ENCODE results near the gene AFDN.

Gene AFDN

DNA sequence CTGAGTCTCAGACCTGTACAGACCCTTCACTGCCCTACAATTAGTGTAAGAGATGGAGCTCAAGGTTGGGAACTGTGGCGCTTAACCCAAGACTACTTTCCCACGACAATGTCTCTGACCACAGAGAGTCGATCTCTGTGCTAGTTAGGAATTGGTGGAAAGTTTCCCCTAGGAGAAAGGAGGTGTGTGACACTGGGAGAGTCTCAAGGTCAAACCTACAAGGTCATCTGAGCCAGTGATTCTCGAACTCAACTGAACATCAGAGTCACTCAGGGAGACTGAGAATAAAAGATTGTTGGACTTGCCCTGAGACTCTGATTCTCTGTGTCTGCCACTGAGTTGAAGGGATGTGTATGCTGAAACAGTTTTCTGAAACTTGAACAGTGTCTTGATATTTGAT lies 9.7 kb upstream of the AFDN start:
- DNase-seq (ENCODE audit: insufficient read length, low spot score) (no peak), FAIRE-seq (no peak)

GRCh38 chr6:167817729-167818128 lies 9.0 kb upstream of the AFDN start:
- FAIRE-seq (no peak), DNase-seq (ENCODE audit: insufficient read length, low spot score) (no peak)

DNA sequence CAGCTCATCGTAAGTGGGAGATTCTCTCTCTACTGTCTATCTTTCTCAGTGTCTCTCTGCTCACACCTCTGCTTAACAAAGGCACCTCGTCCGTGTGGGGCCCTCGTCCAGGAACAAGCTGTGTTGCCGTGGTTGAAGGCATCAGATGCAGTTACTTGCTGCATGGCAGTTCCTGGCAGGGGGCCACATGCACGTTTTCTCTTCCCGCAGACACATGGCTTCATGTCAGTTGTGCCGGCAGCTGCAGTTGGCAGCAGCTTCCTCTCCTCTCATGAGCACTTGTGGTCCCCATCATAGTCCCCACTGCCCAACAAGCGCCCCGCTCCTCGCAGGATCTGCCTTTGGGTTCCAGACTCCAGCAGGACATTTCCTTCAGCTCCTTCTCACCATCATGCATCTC lies 7.1 kb upstream of the AFDN start:
- FAIRE-seq (no peak), DNase-seq (ENCODE audit: insufficient read length, low spot score) (no peak)

DNA sequence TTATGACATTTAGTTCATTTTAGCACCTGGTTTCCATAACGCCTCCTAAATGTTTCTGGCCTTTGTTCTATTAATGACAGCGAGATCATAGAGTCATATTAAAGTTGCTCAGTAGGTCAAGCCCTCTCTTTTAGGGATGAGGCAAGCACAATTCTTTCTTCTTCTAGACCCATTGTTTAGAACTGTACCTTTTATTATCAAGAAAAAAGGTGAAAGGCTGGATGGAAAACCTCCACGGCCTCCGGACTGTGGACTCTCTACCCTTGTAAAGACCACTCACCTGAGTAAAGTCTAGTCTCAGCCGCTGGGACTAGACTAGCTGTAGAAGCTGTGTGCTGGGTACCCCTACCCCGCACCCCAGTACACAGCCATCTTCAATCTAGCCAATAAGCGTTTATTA lies 6.0 kb upstream of the AFDN start:
- no peak for FAIRE-seq
- no peak for DNase-seq (ENCODE audit: insufficient read length, low spot score)

DNA sequence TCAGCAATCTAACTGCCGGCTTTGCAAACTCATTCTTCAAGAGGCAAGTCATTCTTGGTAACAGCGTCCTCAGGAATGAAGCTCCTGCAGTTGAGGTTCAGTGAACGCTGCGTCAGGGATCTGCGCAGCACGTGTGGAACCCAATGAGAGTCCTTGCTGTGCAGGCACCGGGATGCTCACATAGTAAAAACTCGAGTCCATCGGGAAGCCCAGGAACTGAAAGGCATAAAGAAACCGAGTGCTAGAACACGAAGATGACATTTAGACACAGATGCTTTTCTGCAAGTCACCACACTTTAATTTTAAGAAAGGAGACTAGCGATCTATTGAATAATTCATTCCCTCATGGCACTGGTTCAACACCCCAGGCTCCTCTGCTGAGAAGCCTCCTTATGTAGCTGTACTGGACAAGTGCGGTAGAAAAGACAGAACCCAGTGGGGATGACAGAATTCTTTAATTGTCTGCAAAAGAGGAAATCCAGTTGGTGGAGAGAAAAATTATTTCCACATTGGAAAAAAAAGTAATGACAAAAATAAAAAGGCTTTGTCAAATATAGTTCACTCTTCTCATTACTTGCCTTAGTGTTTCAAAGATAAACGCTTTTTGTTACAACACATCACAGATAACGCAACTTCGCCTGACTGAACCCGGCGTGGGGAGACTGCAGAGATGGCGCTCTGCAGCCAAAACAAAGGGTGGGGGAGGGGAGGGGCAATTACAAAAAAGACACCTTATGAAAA lies 1.9 kb upstream of the AFDN start:
- no peak for FAIRE-seq
- no peak for DNase-seq (ENCODE audit: insufficient read length, low spot score)

DNA sequence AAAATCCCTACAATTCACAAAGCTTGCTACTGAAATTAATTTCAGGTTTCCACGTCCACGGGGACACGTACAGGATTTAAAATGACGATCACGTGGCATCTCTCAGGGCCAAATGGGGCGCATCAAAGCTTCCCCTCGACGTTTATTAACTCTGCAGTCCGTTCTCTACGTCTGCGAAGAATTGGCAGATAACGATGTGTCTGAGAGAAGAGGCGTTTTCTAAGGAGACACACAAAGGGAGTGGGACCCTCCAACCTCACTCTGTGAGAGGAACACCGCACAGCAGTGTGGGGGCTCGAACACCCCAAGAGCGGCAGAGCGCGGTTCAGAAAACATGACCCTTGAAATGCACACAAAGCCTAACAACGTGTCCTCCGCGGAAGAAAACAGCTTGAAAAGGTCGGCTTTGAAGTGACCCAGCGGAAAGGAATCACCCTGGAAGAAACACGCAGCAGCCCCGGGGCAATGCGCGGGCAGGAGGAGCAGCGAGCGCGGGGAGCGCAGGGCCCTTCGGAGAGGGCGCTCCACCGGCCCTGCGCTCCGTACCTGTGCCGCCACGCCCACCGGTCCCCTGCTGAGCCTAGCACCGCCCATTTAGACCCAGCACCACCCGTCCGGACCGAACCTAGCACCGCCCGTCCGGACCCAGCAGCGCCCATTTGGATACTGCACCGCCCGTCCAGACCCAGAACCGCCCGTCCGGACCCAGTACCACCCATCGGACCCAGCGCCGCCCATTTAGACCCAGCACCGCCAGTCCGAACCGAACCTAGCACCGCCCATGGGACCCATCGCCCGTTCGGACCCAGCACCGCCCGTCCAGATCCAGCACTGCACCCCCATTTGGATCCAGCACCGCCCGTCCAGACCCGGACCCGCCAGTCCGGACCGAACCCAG lies 1.1 kb upstream of the AFDN start:
- FAIRE-seq (no peak), DNase-seq (ENCODE audit: insufficient read length, low spot score) (no peak)

GRCh38 chr6:167826230-167826895 lies 348 bp upstream of the AFDN start:
- DNase-seq (ENCODE audit: insufficient read length, low spot score) = peak; percentile 83
- no peak for FAIRE-seq

DNA sequence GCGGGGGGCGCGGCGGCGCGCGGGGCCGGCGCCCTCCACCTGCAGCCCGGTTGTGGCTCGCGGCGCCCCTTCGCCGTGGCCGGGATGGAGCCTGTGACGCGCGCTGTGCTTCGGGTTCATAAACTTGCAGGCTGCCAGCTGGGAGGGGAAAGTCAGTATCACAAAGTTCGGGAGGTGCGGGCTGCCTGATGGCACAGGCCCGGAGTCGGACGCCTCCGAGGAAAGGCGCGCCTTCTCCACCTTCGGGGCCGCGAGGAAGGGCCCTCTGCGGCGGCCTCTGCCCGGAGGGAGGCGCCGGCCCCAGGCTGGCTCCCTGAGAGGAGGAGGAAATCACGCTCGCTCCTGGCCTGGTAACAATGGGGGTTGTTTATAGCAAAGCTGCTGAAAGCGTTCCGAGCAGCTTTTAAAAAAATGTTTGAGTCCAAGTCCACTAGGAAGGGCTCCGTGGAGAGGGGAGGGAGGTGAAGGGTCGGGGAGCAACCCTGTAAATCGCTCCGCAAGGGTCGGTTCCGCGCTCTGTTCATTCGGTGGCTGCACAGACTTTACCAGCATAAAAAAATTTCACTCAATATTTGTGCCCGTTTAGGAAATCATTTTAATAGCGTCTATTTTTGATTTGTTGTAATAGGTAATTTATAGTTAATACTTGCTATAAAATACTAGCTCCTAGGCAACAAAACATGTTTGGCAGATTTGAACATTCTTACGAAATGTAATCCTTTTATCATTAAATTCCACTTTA lies 1.0 kb downstream of the AFDN start:
- DNase-seq (ENCODE audit: insufficient read length, low spot score) (peak; percentile 48), FAIRE-seq (no peak)

GRCh38 chr6:167828325-167828956 lies 1.7 kb downstream of the AFDN start:
- peak; percentile 8 for FAIRE-seq
- DNase-seq (ENCODE audit: insufficient read length, low spot score) = no peak

GRCh38 chr6:167829513-167829912 lies 2.8 kb downstream of the AFDN start:
- peak; percentile 69 for FAIRE-seq
- no peak for DNase-seq (ENCODE audit: insufficient read length, low spot score)

DNA sequence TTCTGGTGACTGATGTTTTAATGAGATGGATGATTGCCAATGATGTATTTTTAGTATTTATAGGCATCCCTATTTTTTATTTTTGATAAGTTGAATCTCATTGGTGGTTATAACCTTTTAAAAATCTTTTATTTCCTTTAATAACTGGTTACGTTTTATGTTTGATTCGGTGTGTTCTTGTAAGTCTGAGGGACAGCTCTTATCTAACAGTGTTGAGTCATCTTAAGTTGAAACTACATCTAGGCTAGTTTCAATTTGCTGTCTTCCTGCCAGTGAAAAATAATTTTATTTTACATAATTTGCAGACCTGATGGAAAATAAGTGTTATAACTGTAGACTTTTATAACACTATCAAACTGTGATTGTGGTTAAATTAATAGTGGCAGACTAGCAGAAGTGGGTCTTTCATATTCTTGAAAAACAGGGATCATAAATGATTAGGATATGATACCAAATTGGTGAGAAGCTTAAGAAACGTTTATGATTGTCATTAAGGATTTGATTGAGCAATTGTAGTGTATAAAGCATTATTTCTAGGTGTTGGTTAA lies 4.6 kb downstream of the AFDN start:
- no peak for FAIRE-seq
- no peak for DNase-seq (ENCODE audit: insufficient read length, low spot score)

DNA sequence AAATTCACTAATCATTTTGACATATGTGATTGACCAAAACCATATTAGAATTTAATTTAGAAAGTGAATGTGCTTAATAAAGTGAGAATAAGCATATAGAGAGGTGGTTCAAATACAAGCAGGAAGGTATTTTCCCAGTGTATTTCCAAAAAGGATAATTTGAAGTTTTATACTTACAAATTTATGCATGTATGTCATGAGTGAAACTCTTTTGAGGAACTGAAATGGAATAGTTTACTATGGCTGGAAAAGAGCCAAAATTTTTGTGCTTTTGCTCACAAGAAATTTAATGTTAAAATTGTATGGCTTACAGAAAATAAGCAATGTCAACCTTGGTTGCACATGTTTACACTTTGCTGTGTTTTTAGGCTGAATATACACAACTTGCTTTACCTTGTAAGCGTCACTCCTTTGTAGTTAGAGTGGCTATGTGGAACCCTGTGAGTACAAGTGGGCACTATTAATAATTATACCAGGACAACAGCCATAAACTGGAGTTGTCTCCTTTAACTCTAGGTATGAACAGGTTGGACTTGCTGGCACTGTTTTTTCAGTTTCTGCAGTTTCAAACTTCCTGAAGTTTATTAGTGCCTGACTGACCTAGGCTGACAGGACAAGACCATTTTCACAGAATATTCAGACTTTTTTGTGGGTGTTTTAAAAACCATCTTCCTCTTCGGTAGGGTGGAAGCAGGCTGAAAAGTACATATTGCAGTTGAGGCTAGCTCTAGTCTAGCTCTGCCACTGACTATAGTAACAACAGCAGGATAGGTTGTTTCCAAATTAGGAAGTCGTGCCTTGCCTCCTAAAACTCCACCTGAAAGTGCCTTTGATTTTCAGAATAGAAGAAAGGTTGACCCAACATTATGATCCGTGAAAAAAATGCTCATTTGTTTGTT lies 6.0 kb downstream of the AFDN start:
- no peak for DNase-seq (ENCODE audit: insufficient read length, low spot score)
- peak; percentile 78 for FAIRE-seq

DNA sequence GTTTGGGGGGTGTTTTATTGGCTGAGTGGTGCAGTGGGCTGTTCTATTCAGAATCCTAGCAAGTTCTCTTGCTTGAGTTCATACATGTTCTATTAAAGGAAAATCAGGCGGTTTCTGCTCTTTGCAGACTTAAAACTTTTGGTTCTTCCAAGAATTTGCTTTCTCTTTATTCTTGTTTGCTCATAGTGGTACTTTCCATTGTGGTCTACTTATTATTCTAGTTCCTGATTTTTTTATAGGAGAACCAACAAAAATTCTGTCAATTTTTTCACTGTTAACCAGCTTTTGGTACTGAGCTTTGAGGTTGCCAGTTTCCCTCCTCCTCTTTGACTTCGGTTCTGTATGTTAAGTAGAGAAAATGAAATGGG lies 6.7 kb downstream of the AFDN start:
- no peak for DNase-seq (ENCODE audit: insufficient read length, low spot score)
- no peak for FAIRE-seq

- FAIRE-seq = no peak
Observed at GRCh38 chr6:167835260-167835659, 8.5 kb downstream of the AFDN start.

GRCh38 chr6:167836721-167837120 lies 10.0 kb downstream of the AFDN start:
- DNase-seq (ENCODE audit: insufficient read length, low spot score) = no peak
- no peak for FAIRE-seq

More at GRCh38 chr6:167835260-167835659, 8.5 kb downstream of the AFDN start:
- no peak for DNase-seq (ENCODE audit: insufficient read length, low spot score)

GRCh38 chr6:167838207-167838748 lies 11.6 kb downstream of the AFDN start:
- no peak for FAIRE-seq

GRCh38 chr6:167839343-167839742 lies 12.6 kb downstream of the AFDN start:
- no peak for FAIRE-seq
- DNase-seq (ENCODE audit: insufficient read length, low spot score) = no peak

More at GRCh38 chr6:167838207-167838748, 11.6 kb downstream of the AFDN start:
- DNase-seq (ENCODE audit: insufficient read length, low spot score) = no peak

DNA sequence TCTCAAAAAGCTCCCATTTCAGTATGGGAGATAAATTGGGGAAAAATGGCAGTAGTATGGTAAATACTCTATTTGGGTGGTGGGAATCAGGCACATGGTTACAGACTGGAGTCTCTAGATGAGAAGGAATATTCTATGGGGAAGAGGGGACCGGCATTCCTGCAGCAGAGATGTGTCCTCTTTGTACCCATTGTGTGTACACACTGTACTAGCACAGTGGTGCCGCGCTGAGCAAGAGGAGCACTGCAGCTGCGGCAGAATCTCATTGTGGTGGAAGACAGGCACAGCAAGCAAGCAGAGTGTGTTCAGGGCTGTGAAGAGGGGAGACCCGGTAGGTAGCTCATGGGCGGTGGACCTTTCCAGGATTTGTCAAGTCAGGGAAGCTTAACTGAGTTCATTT lies 13.0 kb downstream of the AFDN start:
- DNase-seq (ENCODE audit: insufficient read length, low spot score) (no peak), FAIRE-seq (peak; percentile 23)

DNA sequence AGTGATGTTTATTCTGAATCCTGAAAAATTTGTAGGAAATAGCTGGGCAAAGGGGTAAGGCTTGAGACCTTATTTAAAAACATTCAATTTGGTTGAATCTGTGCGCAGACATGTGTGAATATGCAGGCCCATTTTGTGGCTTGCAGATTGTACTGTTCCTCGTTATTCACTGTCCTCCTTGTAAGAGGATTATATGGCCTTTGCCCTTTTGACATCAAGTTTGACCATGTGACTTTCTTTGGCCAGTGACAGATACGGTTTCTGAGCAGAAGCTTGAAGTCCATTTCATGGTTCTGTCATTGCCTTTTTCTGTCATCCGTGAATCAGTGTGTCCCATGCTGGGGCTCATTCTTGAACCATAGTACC lies 13.4 kb downstream of the AFDN start:
- no peak for FAIRE-seq
- DNase-seq (ENCODE audit: insufficient read length, low spot score) = no peak

Measured in GM19239 (cell line).